IMR-90 (cell line): ENCODE measurements around the gene SAMD8.

Experiments
- BHLHE40 ChIP-seq: fragments of 150-350 bp; IDR thresholded peaks from 2 replicates; pipeline ENCODE4 v1.6.1; 2016; ENCODE audit warnings: mild to moderate bottlenecking, low read depth, low read length
- CEBPB ChIP-seq: IDR thresholded peaks from 2 replicates; pipeline ENCODE4 v1.6.1; 2012; ENCODE audit warnings: low read depth, low read length, improper control_type of control experiment
- CHD1 ChIP-seq: IDR thresholded peaks from 2 replicates; pipeline ENCODE4 v1.6.1; 2012; ENCODE audit warnings: low read depth, low read length, improper control_type of control experiment
- CTCF ChIP-seq: conservative IDR thresholded peaks from 2 replicates; pipeline ENCODE4 v1.5.1; 2012; ENCODE audit warnings: mild to moderate bottlenecking, low read depth, low read length, improper control_type of control experiment
- MAFK ChIP-seq: IDR thresholded peaks from 2 replicates; pipeline ENCODE4 v1.6.1; 2012; ENCODE audit warnings: low read depth, low read length, improper control_type of control experiment
- MAZ ChIP-seq: IDR thresholded peaks from 2 replicates; pipeline ENCODE4 v1.6.1; 2012; ENCODE audit warnings: low read depth, mild to moderate bottlenecking, low read length, improper control_type of control experiment, moderate library complexity, borderline replicate concordance
- MXI1 ChIP-seq: IDR thresholded peaks from 2 replicates; pipeline ENCODE4 v1.6.1; 2012; ENCODE audit warnings: low read depth, mild to moderate bottlenecking, low read length, moderate library complexity, borderline replicate concordance
- NFE2L2 ChIP-seq: fragments of 150-350 bp; IDR thresholded peaks from 2 replicates; pipeline ENCODE4 v1.6.1; 2016; ENCODE audit warnings: low read depth, mild to moderate bottlenecking, low read length
- POLR2A ChIP-seq: IDR thresholded peaks from 2 replicates; pipeline ENCODE4 v1.6.1; 2012; ENCODE audit warnings: mild to moderate bottlenecking, low read depth, low read length
- RAD21 ChIP-seq: IDR thresholded peaks from 2 replicates; pipeline ENCODE4 v1.6.1; 2012; ENCODE audit warnings: low read length, improper control_type of control experiment
- RFX5 ChIP-seq: IDR thresholded peaks from 2 replicates; pipeline ENCODE4 v1.8.0; 2012; ENCODE audit warnings: low read depth, mild to moderate bottlenecking, low read length, moderate library complexity
- SMC3 ChIP-seq: fragments of 150-350 bp; IDR thresholded peaks from 2 replicates; pipeline ENCODE4 v1.6.1; 2016; ENCODE audit warnings: low read depth, mild to moderate bottlenecking, antibody characterized with exemption, low read length, moderate library complexity
- TF ChIP-seq, protein P1 (sequence below): fragments of 150-350 bp; IDR thresholded peaks from 2 replicates; pipeline ENCODE4 v1.6.1; 2016; ENCODE audit warnings: low read depth, mild to moderate bottlenecking, low read length, moderate library complexity, borderline replicate concordance
- TF ChIP-seq, protein P2 (sequence below): fragments of 150-350 bp; IDR thresholded peaks from 2 replicates; pipeline ENCODE4 v1.6.1; 2017; ENCODE audit warnings: mild to moderate bottlenecking, antibody characterized with exemption, low read length, low read depth

GRCh38 chr10:75229971-75230370 is 118.5 kb downstream of the SAMD8 start:
- TF ChIP-seq BHLHE40 (peak; percentile 22; the same call in 1 of the 2 replicates), CTCF (no peak), RFX5 (no peak), POLR2A (no peak), MXI1 (no peak), CEBPB (no peak), MAZ (no peak), RAD21 (no peak), NFE2L2 (no peak), CHD1 (no peak), SMC3 (no peak), MAFK (no peak)
- TF ChIP-seq, protein P1, sequence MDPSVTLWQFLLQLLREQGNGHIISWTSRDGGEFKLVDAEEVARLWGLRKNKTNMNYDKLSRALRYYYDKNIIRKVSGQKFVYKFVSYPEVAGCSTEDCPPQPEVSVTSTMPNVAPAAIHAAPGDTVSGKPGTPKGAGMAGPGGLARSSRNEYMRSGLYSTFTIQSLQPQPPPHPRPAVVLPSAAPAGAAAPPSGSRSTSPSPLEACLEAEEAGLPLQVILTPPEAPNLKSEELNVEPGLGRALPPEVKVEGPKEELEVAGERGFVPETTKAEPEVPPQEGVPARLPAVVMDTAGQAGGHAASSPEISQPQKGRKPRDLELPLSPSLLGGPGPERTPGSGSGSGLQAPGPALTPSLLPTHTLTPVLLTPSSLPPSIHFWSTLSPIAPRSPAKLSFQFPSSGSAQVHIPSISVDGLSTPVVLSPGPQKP = no peak
- TF ChIP-seq, protein P2, sequence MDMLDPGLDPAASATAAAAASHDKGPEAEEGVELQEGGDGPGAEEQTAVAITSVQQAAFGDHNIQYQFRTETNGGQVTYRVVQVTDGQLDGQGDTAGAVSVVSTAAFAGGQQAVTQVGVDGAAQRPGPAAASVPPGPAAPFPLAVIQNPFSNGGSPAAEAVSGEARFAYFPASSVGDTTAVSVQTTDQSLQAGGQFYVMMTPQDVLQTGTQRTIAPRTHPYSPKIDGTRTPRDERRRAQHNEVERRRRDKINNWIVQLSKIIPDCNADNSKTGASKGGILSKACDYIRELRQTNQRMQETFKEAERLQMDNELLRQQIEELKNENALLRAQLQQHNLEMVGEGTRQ = no peak
